ENCODE results near the gene SH3BP1.

- TF ChIP-seq POLR2AphosphoS5 (IDR thresholded peaks at IDR 0.05) (no peak), EZH2 (IDR thresholded peaks at IDR 0.05; ENCODE audit: borderline replicate concordance, insufficient read depth, low read length, poor library complexity, severe bottlenecking) (no peak)
- TF ChIP-seq, protein P1, sequence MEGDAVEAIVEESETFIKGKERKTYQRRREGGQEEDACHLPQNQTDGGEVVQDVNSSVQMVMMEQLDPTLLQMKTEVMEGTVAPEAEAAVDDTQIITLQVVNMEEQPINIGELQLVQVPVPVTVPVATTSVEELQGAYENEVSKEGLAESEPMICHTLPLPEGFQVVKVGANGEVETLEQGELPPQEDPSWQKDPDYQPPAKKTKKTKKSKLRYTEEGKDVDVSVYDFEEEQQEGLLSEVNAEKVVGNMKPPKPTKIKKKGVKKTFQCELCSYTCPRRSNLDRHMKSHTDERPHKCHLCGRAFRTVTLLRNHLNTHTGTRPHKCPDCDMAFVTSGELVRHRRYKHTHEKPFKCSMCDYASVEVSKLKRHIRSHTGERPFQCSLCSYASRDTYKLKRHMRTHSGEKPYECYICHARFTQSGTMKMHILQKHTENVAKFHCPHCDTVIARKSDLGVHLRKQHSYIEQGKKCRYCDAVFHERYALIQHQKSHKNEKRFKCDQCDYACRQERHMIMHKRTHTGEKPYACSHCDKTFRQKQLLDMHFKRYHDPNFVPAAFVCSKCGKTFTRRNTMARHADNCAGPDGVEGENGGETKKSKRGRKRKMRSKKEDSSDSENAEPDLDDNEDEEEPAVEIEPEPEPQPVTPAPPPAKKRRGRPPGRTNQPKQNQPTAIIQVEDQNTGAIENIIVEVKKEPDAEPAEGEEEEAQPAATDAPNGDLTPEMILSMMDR (IDR thresholded peaks at IDR 0.05; ENCODE audit: poor library complexity, severe bottlenecking), result no peak
Measured at GRCh38 chr22:37684803-37685615, 45.5 kb downstream of the SH3BP1 start.

All from neural cell (in vitro differentiated cells).